ENCODE measurements around the gene DLEC1.

DNA sequence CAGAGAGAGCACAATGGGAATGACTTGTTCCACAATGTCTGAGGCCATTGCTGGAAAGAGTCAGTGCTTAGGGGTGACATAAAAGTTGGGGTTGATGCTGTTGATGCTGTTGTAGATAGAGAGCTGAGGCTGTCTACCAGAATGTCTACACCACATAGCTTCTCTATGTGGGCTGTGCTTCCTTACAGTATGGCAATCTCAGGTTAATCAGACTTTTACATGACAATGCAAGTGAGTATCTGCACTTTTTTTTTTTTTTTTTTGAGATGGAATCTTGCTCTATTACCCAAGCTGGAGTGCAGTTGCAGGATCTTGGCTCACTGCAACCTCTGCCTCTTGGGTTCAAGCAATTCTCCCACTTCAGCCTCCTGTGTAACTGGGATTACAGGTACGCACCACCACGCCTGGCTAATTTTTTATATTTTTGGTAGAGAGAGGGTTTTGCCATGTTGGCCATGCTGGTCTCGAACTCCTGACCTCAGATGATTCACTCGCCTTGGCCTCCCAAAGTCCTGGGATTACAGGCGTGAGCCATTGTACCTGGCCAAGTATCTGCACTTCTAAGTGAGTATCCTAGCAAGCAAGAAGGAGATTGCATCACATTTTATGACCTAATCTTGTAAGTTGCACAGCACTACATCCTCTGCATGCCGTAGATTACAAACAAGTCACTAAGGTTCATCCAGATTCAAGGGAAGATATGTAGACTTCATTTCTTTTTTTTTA lies 28.7 kb downstream of the DLEC1 start:
- TF ChIP-seq, protein P1, sequence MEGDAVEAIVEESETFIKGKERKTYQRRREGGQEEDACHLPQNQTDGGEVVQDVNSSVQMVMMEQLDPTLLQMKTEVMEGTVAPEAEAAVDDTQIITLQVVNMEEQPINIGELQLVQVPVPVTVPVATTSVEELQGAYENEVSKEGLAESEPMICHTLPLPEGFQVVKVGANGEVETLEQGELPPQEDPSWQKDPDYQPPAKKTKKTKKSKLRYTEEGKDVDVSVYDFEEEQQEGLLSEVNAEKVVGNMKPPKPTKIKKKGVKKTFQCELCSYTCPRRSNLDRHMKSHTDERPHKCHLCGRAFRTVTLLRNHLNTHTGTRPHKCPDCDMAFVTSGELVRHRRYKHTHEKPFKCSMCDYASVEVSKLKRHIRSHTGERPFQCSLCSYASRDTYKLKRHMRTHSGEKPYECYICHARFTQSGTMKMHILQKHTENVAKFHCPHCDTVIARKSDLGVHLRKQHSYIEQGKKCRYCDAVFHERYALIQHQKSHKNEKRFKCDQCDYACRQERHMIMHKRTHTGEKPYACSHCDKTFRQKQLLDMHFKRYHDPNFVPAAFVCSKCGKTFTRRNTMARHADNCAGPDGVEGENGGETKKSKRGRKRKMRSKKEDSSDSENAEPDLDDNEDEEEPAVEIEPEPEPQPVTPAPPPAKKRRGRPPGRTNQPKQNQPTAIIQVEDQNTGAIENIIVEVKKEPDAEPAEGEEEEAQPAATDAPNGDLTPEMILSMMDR (IDR thresholded peaks at IDR 0.05) = no peak
- no peak for TF ChIP-seq EZH2 (IDR thresholded peaks at IDR 0.05; ENCODE audit: borderline replicate concordance, insufficient read depth, low read depth, low read length, poor library complexity, severe bottlenecking)

All from B cell (primary cell).